Kasumi-1 (cell line): ENCODE results near the gene NAA16.
A peak's percentile ranks its signal among the peaks of the same experiment; 100 is the strongest.
"Not testable (repeated sequence)": the region's sequence is repeated elsewhere in the genome, so short reads cannot be mapped to it uniquely, and the experiment has no call there.

Source experiments
- DNase-seq, 2 experiments: peaks; one replicate each; lab custom pipeline; 2025; lab: John Stamatoyannopoulos, UW

Gene NAA16

DNA sequence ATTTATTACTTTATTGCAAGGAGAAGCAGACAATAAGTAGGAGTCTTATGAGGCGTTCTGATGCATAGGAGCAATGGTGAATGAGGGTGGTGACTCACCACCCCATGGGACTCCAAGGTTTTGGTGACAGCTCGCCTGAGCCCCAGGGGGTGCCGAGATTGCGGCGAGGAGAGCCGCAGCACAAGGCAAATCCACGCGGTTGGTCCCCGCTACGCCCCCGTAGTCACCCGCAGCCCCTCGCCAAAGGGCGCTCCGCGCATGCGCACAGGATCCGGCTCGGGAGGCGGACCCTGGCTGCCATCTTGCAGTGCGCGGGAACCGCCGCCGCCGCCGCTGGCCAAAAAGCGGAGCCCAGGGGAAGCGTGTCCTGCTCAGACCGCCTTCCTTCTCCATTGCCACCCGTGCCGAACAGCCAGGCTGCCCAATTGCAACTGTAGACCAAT is at the start of gene NAA16:
Gene NAA16 (plus strand): TSS at position 305 of the 443 bp plus-strand sequence. CDS start 262 bp downstream, outside the sequence.
- peak; percentile 73 to 74 for DNase-seq

DNA sequence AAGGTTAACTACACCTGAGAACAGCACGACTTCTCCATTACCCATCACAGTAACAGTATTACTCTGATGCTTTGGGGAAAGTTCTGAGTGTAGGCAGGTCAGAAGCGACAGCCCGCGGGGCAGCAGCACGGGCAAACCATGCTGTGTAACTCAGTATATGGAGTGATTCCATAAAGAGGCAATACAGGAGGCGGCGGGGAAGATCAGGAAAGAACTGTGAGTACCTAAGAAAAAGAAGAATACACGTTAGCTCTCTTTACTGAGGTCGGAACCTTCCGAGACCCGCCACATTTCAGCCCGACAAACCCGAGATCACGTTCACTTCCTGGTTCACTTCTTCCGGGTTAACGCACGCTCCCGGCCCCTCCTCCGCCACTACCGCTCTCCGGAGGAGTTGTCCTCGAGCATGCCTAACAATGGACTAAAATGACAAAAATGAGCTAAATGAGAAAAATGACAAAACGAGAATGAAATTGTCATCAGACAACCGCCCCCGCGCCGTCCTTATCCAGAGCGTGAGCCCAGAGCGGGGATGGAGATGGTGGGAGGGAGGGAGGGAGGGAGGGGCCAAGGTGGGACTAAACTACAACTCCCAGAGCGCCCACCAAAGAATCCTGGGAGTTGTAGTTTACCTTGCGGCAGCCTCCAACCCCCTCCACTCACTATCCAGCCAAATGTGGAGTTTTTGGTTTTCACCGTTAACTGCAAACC is 47.7 kb upstream of the NAA16 start, which contains the start of gene MTRF1:
Gene MTRF1 (minus strand): TSS at position 316 of the 711 bp plus-strand sequence. CDS start 2,669 bp downstream, outside the sequence.
- peak; percentile 86 to 89 for DNase-seq

- DNase-seq = no peak
Observed at GRCh38 chr13:41267106-41267505, 44.0 kb upstream of the NAA16 start.

DNA sequence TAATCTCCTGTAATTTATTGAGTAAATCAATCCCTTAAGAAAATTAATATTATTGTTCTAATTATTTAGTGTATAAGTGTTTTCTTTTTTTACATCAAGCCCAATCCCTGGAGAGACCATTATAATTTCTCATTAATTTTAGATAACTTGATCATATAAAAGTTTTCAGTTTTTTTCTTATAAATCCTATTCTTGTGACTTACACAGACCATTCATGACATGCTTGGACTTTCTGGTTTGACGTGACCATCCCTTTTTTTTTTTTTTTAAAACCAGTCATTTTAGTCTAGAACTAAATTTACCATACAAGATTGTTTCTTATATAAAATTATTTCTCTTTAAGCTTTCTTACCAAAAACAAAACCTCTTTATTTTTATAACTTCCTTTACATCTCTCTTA is 42.3 kb upstream of the NAA16 start:
- peak; percentile 19 to 32 for DNase-seq

GRCh38 chr13:41271456-41272285 is 39.4 kb upstream of the NAA16 start:
- no peak for DNase-seq

- DNase-seq = no peak
Observed at GRCh38 chr13:41273831-41274441, 37.1 kb upstream of the NAA16 start.

DNA sequence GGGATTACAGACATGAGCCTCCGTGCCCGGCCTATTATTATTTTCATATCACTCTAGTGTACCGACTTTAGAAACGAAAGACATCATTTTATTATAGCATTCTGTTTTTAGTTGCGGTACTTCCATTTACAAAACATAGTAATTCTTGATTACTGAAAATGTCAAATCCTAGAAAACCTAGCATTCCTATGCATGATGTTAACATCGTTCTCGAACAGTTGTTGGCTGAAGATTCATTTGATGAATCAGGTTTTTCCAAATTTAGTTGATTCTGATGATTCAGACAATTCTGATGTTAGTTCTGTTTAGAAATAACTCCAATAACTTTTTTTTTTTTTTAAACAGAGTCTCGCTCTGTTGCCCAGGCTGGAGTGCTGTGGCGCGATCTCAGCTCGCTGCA is 36.2 kb upstream of the NAA16 start:
- no peak for DNase-seq

DNA sequence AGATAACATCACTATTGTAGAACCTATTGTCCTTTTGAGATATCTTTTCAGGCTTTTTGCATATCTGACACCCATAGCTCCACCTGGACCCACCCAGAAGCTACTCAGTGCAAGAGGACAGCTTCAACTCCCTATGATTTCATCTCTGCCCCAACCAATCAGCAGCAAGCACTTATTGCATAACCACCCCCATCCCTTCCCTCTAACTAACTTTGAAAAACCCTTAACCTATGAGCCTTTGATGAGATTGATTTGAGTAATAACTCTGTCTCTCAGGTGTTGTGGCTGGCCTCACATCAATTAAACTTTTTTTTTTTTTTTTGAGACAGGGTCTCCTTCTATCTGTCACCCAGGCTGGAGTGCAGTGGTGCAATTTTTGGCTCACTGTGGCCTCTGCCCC is 34.2 kb upstream of the NAA16 start:
- no peak for DNase-seq

DNA sequence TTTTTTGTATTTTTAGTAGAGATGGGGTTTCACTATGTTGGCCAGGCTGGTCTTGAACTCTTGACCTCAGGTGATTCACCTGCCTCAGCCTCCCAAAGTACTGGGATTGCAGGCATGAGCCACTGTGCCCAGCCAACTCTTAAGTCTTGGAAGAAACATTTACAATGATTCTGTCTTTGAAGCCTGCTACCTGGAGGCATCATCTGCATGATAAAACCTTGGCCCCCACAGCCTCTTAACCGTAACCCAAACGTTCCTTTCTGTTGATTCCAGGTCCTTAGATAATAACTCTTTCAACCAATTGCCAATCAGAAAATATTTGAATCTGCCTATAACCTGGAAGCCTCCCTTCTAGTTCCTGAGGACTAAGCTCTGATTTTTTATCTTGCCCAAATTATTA is 31.9 kb upstream of the NAA16 start:
- not testable (repeated sequence) for DNase-seq

DNA sequence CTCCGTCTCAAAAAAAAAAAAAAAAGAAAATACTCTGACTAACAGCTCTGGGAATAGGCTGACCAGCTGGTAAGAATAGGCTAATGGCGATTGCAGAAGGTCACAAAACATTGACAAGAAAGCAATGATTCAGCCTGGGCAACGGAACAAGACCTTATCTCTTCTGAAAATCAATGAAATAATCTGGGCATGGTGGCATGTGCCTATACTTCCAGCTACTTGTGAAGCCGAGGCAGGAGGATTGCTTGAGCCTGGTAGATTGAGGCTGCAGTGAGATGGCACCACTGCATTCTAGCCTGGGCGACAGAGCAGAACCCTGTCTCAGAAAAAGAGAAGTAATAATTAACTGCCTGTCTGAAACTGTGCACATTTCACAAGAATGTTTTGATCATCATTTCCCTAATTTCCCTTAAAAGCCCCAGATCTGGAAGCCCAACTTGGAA is 28.9 kb upstream of the NAA16 start:
- DNase-seq = peak; percentile 40 to 51

- DNase-seq = no peak
Observed at GRCh38 chr13:41284512-41285288, 26.4 kb upstream of the NAA16 start.

DNA sequence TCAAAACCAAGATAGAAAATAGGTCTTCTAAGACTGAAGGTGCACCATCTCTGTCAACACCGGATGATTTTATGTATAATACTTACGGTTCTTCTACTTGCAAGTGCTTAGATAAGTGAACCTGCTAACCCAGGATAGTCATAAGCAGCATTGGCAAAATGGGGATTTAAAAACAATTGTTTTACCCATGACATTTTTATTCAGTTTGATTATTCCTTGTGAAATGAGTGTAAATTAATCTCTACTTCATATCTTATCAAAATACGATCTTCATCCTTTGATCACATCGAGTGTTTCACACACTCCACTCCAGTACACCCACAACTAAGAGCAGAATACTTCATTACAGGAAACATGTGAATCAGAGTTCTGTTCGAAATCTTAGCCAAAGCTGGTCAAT is 24.7 kb upstream of the NAA16 start:
- DNase-seq = no peak

DNA sequence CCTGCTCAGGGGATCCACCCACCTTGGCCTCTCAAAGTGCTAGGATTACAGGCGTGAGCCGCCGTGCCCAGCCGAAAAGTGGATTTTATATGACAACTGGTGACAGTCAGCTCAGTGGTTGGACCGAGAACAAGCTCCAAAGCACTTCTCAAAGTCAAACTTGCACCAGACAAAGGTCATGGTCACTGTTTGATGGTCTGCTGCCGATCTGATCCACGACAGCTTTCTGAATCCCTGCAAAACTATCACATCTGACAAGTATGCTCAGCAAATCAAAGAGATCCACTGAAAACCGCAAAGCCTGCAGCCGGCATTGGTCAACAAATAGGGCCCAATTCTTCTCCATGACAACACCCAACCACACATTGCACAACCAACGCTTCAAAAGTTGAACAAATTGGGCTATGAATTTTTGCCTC is 21.6 kb upstream of the NAA16 start:
- DNase-seq = no peak

DNA sequence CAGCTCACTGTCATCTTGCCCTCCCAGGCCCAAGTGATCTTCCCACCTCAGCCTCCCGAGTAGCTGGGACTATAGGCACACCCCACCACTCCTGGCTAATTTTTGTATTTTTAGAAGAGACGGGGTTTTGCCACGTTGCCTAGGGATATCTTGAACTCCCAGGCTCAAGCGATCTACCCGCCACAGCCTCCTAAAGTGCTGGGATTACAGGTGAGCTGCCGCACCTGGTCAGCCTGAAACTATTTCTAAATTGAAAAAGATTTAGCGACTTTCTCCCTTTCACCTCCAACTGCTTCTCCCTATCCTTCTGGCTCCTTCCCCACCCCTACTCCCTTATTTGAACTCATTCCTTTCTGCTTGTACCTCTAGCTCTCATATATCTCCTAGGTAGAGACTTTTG is 19.8 kb upstream of the NAA16 start:
- DNase-seq = no peak

- DNase-seq = no peak
Observed at GRCh38 chr13:41293272-41293671, 17.8 kb upstream of the NAA16 start.

- DNase-seq = no peak
Observed at GRCh38 chr13:41294914-41295313, 16.2 kb upstream of the NAA16 start.

DNA sequence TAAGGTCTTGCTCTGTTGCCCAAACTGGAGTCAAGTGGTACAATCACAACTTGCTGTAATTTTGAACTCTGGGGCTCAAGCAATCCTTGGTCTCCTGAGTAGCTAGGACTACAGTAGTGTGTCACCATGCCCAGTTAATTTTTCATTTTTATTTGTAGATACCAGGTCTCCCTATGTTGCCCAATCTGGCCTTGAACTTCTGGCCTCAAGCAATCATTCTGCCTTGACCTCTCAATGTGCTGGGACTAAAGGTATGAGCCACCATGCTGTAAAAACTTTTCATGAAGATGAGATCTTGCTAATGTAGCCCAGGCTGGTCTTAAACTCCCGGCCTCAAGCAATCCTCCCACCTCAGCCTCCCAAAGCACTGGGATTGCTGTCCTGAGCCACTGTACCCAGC is 15.1 kb upstream of the NAA16 start:
- no peak for DNase-seq

DNA sequence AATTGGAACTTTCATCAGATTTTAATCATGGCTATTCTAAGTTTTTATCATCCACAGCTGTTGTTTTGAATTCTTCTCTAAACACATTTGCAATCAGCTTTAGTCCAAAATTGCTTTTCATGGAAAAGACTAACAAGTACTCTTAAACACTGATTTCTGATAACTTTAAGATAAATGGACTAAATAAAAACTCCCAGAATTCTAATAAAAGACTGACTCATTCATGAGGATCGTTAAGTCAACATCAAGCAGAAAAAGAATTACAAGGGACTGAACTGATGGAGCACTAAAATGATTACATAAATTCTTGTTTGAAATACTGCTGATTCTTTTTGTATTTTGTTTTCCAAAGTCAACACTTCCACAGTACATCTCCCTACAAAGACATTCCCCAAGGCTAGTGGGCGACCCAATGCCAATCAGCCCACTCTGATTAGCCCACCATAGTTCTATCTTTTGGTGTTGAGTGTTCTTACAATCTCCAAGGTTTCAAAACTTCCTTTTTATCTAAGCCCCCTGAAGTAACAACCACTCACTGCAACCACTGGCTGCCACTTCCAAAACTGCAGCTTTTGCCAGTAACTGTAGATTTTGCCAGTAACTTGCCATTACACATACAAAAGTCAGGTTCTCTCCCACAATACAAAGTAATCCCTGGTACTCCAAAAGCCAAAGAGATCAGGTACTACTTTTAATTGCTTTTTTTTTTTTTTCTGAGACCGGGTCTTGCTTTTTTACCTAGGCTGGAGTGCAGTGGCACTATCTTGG is 14.0 kb upstream of the NAA16 start:
- no peak for DNase-seq

- no peak for DNase-seq
Observed at GRCh38 chr13:41299316-41300094, 11.6 kb upstream of the NAA16 start.

GRCh38 chr13:41302743-41303142 is 8.3 kb upstream of the NAA16 start:
- DNase-seq = no peak
